B cell (primary cell): Measurements from ENCODE around the gene PCDH19. TPM values are rescaled to one million over a fixed set of nuclear protein-coding genes. Genes with fewer than 3 reads are reported as not detected.

Experiments
- ATAC-seq: fragments of 200-7000 bp; cut with Tn5 transposase; one replicate; pipeline ENCODE4 v1.10.0; 2021; ENCODE audit warnings: low read depth, mild to moderate bottlenecking, moderate number of reproducible peaks, moderate library complexity
- CTCF ChIA-PET: fragments of 350-600 bp; sonication (Branson Sonifier 250); formaldehyde crosslinking; loops from one replicate; lab custom pipeline; 2021; ENCODE audit warnings: antibody characterized with exemption, inconsistent platforms; lab: Charles Lee
- POLR2A ChIA-PET: fragments of 350-600 bp; sonication (Branson Sonifier 250); formaldehyde crosslinking; loops from one replicate; lab custom pipeline; 2021; ENCODE audit warnings: antibody characterized with exemption; lab: Charles Lee
- DNase-seq: peaks from one replicate; pipeline ENCODE4 v3.0.0; 2013
- H2AFZ ChIP-seq: 2 replicates; pipeline ENCODE4 v1.6.1; 2012; ENCODE audit warnings: mild to moderate bottlenecking, low read depth, low read length; ENCODE audit not compliant: insufficient read depth, poor library complexity, severe bottlenecking
- H3K27ac ChIP-seq, 2 donors: 1 replicate in 1 of 2; 2 replicates in 1 of 2; pipeline ENCODE4 v1.5.1; 2012 to 2013; ENCODE audit warnings: low read length in 2 of 2, mild to moderate bottlenecking in 2 of 2, moderate library complexity in 1 of 2
- H3K27me3 ChIP-seq, 4 experiments: fragments of 200-600 bp in 1 of 4; sonication (generic) in 1 of 4; replicated peaks in 1 of 4; 1 replicate in 2 of 4; 2 replicates in 2 of 4; pipeline versions ENCODE4 v1.6.1 to v1.7.0; 2013 to 2016; ENCODE audit warnings: low read length in 3 of 4, mild to moderate bottlenecking in 2 of 4, mixed read lengths in 1 of 4, moderate library complexity in 1 of 4; ENCODE audit not compliant: insufficient read depth in 4 of 4, control insufficient read depth in 3 of 4; ENCODE audit errors: control extremely low read depth in 1 of 4
- H3K36me3 ChIP-seq, 2 experiments: replicated peaks in 1 of 2; 1 replicate in 1 of 2; 2 replicates in 1 of 2; pipeline versions ENCODE4 v1.6.1 to v1.7.1; 2013; ENCODE audit warnings: low read length in 1 of 2; ENCODE audit not compliant: insufficient read depth in 2 of 2, control insufficient read depth in 1 of 2; ENCODE audit errors: control extremely low read depth in 1 of 2, extremely low read depth in 1 of 2
- H3K4me1 ChIP-seq, 2 donors: fragments of 200-600 bp in 1 of 2; sonication (generic) in 1 of 2; 1 replicate in 1 of 2; 2 replicates in 1 of 2; pipeline versions ENCODE4 v1.5.1 to v1.6.1; 2013 to 2017; ENCODE audit warnings: low read length in 2 of 2; ENCODE audit not compliant: control insufficient read depth in 2 of 2, insufficient read depth in 2 of 2
- H3K4me2 ChIP-seq: replicated peaks from 2 replicates; pipeline ENCODE3; 2012; ENCODE audit warnings: mild to moderate bottlenecking, low read depth, low read length; ENCODE audit not compliant: poor library complexity, severe bottlenecking
- H3K4me3 ChIP-seq, 5 experiments: fragments of 200-600 bp in 1 of 5; sonication (generic) in 1 of 5; 1 replicate in 3 of 5; 2 replicates in 2 of 5; pipeline versions ENCODE4 v1.5.1 to v1.7.0; 2011 to 2016; ENCODE audit warnings: low read length in 4 of 5, mild to moderate bottlenecking in 4 of 5, low read depth in 2 of 5, control low read depth in 1 of 5, moderate library complexity in 1 of 5; ENCODE audit not compliant: insufficient read depth in 1 of 5; ENCODE audit errors: control extremely low read depth in 1 of 5, extremely low read depth in 1 of 5
- H3K79me2 ChIP-seq: fragments of 200-600 bp; sonication (generic); one replicate; pipeline ENCODE4 v1.6.0; 2016; ENCODE audit warnings: low read length; ENCODE audit not compliant: control insufficient read depth, insufficient read depth
- H3K9ac ChIP-seq: fragments of 200-600 bp; sonication (generic); 2 replicates; pipeline ENCODE4 v1.6.1; 2017; ENCODE audit warnings: mild to moderate bottlenecking, low read length, moderate library complexity
- H3K9me3 ChIP-seq, 3 donors: one replicate each; pipeline versions ENCODE4 v1.6.1 to v1.7.1; 2013; ENCODE audit warnings: low read length in 2 of 3; ENCODE audit not compliant: control insufficient read depth in 2 of 3, insufficient read depth in 1 of 3; ENCODE audit errors: control extremely low read depth in 1 of 3
- H4K20me1 ChIP-seq: 2 replicates; pipeline ENCODE4 v1.6.0; 2012; ENCODE audit warnings: mild to moderate bottlenecking, low read length; ENCODE audit not compliant: insufficient read depth, control insufficient read depth, poor library complexity, severe bottlenecking
- H3K27ac Mint-ChIP-seq: one replicate; pipeline ENCODE4 v1.8.0; 2021; ENCODE audit warnings: mixed read lengths
- H3K27me3 Mint-ChIP-seq: one replicate; pipeline ENCODE4 v1.8.0; 2021; ENCODE audit warnings: mixed read lengths
- H3K4me1 Mint-ChIP-seq: one replicate; pipeline ENCODE4 v1.8.0; 2021; ENCODE audit warnings: mixed read lengths
- H3K4me3 Mint-ChIP-seq: one replicate; pipeline ENCODE4 v1.8.0; 2021; ENCODE audit warnings: mixed read lengths
- H3K9me3 Mint-ChIP-seq: one replicate; pipeline ENCODE4 v1.8.0; 2022; ENCODE audit warnings: mixed read lengths; ENCODE audit not compliant: insufficient read depth
- CTCF ChIP-seq: fragments of 200-600 bp; IDR thresholded peaks from one replicate; pipeline ENCODE4 v1.8.0; 2022; ENCODE audit warnings: antibody characterized with exemption, mild to moderate bottlenecking
- EZH2 ChIP-seq: IDR thresholded peaks from 2 replicates; pipeline ENCODE4 v1.6.1; 2012; ENCODE audit warnings: borderline replicate concordance, low read depth, mild to moderate bottlenecking, moderate library complexity, low read length; ENCODE audit not compliant: insufficient read depth, poor library complexity, severe bottlenecking
- WGBS: methylation state at CpG from one replicate; pipeline ENCODE4 v1.1.5; 2013; ENCODE audit warnings: missing lambda C conversion rate; ENCODE audit not compliant: insufficient coverage; 5-methylcytosine and 5-hydroxymethylcytosine counted together
- intact Hi-C: fragments of 100-400 bp; cut with micrococcal nuclease; formaldehyde crosslinking; loops from one replicate; pipeline ENCODE4 v1.10.0; 2022
- polyA plus RNA-seq: library from polyadenylated mRNA; depleted of rRNA; stranded (reverse); fragments of >200 nt; gene quantifications from 2 replicates; pipeline ENCODE4 v1.2.3, GENCODE V29; 2012
- total RNA-seq, 2 donors: library from RNA; stranded (reverse); fragments of 120-200 nt in 1 of 2; gene quantifications; 1 replicate in 1 of 2; 2 replicates in 1 of 2; pipeline versions ENCODE4 v1.2.3 to v1.2.4, GENCODE V29; 2013 to 2022

PCDH19 gene
- total and polyA plus RNA-seq, 2 donors (not counting 1 experiment from before 2014, with no cell fraction given), result not detected

DNA sequence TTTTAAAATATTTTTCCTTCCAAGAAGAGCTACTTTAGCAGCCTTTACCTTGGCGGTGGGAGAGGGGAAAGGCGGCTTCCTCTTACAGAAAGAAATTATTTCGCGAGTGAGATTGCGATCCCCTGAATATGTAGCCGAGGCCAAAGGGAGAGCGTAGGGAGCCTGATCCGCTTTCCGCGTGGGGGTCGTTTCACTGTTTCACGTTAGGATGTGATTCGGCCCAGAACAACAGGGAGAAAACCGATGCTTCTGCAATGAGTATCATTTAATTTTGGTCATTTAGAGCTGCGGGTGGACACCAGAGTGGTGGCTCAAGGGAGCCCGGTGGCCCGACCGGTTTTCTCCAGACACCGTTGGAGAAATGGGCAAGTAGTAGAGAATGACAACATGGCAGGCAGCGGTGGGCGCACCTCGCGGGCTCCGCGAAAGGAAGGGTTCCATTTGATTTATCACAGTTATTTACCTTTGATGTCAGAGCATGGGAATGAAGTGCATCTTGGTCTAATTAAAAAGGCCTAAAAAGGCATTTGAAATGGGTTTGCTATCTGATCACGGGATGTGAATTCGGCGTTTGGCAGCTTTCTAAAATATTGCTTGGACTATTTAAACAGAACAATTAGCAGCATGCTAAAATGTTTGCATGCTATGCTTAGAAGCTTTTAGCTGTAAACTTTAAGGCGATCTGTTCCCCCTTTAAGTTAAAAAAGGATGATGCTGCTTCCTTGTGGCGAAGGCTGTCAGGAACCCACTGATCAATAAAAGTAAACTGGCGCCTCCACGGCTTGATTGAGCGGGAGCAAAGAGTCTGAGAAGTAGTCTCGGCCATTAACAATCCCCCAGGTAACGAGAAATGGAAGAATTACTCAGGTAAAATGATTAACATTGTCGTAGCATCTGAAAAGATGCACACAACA, 2.0 kb upstream of the PCDH19 start:
- no peaks in the 10 kb centered on the region for H3K9me3 Mint-ChIP-seq
- H3K27me3 Mint-ChIP-seq, result peaks cover 36% of the 10 kb centered on the region
- CTCF ChIA-PET, result interaction anchor here (2.1 kb wide), 1 partner anchor 44 kb away, joined by 7 read pairs; no protein-coding TSS in a partner anchor

More for the DNA sequence above, 2.0 kb upstream of the PCDH19 start:
- Histone ChIP-seq H2AFZ (peak overlapping the region; percentile 14), H3K4me1 (peaks cover 10 to 14% of the 10 kb centered on the region in 2 donors), H4K20me1 (no peaks in the 10 kb centered on the region), H3K9ac (no peak overlapping the region), H3K9me3 (peaks cover 0 to 26% (median 4%) of the 10 kb centered on the region in 3 donors), H3K36me3 (no peaks in the 10 kb centered on the region), H3K4me2 (peak overlapping the region; percentile 36), H3K27me3 (peaks cover 0 to 46% (median 15%) of the 10 kb centered on the region in 4 experiments), H3K4me3 (no peak overlapping the region), H3K79me2 (no peaks in the 10 kb centered on the region), H3K27ac (no peak overlapping the region)
- 6% methylated on average over 13 of the region's 36 CpGs for WGBS
- DNase-seq, result peak; percentile 4
- H3K4me3 Mint-ChIP-seq, result peak overlapping the region; percentile 54
- TF ChIP-seq EZH2 (no peak), CTCF (no peak)
- peaks cover 27% of the 10 kb centered on the region for H3K4me1 Mint-ChIP-seq
- intact Hi-C loops, result no loop called here
- ATAC-seq, result no peak
- no peak overlapping the region for H3K27ac Mint-ChIP-seq
- POLR2A ChIA-PET, result no interaction called here
